ENCODE results near the gene KIF1A. TPM values are rescaled to one million over a fixed set of nuclear protein-coding genes. Genes with fewer than 3 reads are reported as not detected.

Gene KIF1A
- total RNA-seq, 4 donors from 2014 or later: 1.7 to 4.1 (median 3.4) TPM

GRCh38 chr2:240785424-240786335 lies 34.3 kb downstream of the KIF1A start:
- H3K27me3 ChIP-seq: peaks cover 0 to 65% (median 0%) of the 10 kb centered on the region in 4 donors
- 88% methylated on average over 10 of the region's 25 CpGs for WGBS
- no peak for DNase-seq (ENCODE audit: extremely low spot score)
- H3K27ac ChIP-seq (replicated peaks in 1 of 4): no peak overlapping the region
- no peak for TF ChIP-seq POLR2AphosphoS5 (IDR thresholded peaks at IDR 0.05)
- no peak for TF ChIP-seq CTCF (IDR thresholded peaks at IDR 0.05)
- no peak for TF ChIP-seq EP300 (IDR thresholded peaks at IDR 0.05)
- no peak for TF ChIP-seq POLR2A (IDR thresholded peaks at IDR 0.05; ENCODE audit: low read depth)
- H3K9me3 ChIP-seq: no peaks in the 10 kb centered on the region
- no peaks in the 10 kb centered on the region for H3K36me3 ChIP-seq
- intact Hi-C loops (cut with DNase I): no loop called here
- H3K4me3 ChIP-seq: no peak overlapping the region
- H3K4me1 ChIP-seq: no peaks in the 10 kb centered on the region

- Histone ChIP-seq H3K36me3 (no peaks in the 10 kb centered on the region), H3K27me3 (peaks cover 0 to 72% (median 0%) of the 10 kb centered on the region in 4 donors), H3K9me3 (no peaks in the 10 kb centered on the region), H3K4me3 (no peak overlapping the region), H3K4me1 (no peaks in the 10 kb centered on the region), H3K27ac (replicated peaks in 1 of 4) (no peak overlapping the region)
- intact Hi-C loops (cut with DNase I): no loop called here
- TF ChIP-seq CTCF (IDR thresholded peaks at IDR 0.05) (no peak), POLR2A (IDR thresholded peaks at IDR 0.05; ENCODE audit: low read depth) (no peak), EP300 (IDR thresholded peaks at IDR 0.05) (no peak), POLR2AphosphoS5 (IDR thresholded peaks at IDR 0.05) (no peak)
- 89% methylated on average over 16 of the region's 25 CpGs for WGBS
- DNase-seq (ENCODE audit: extremely low spot score): no peak
These were observed 35.2 kb downstream of the KIF1A start for GRCh38 chr2:240784629-240785423.

GRCh38 chr2:240783819-240784621 lies 36.0 kb downstream of the KIF1A start:
- no peaks in the 10 kb centered on the region for H3K36me3 ChIP-seq
- H3K27me3 ChIP-seq: peaks cover 0 to 80% (median 0%) of the 10 kb centered on the region in 4 donors
- TF ChIP-seq POLR2A (IDR thresholded peaks at IDR 0.05; ENCODE audit: low read depth) (no peak), POLR2AphosphoS5 (IDR thresholded peaks at IDR 0.05) (no peak), CTCF (IDR thresholded peaks at IDR 0.05) (no peak), EP300 (IDR thresholded peaks at IDR 0.05) (no peak)
- intact Hi-C loops (cut with DNase I): no loop called here
- H3K9me3 ChIP-seq: no peaks in the 10 kb centered on the region
- H3K4me1 ChIP-seq: no peaks in the 10 kb centered on the region
- H3K27ac ChIP-seq (replicated peaks in 1 of 4): no peak overlapping the region
- WGBS: 91% methylated on average over 23 of the region's 36 CpGs
- no peak overlapping the region for H3K4me3 ChIP-seq
- DNase-seq (ENCODE audit: extremely low spot score): no peak

GRCh38 chr2:240782886-240783818 lies 36.9 kb downstream of the KIF1A start:
- TF ChIP-seq EP300 (IDR thresholded peaks at IDR 0.05) (no peak), POLR2AphosphoS5 (IDR thresholded peaks at IDR 0.05) (no peak), CTCF (IDR thresholded peaks at IDR 0.05) (no peak), POLR2A (IDR thresholded peaks at IDR 0.05; ENCODE audit: low read depth) (no peak)
- no peaks in the 10 kb centered on the region for H3K9me3 ChIP-seq
- no peak for DNase-seq (ENCODE audit: extremely low spot score)
- WGBS: no CpG with 5 or more reads among the region's 32 CpGs
- no peak overlapping the region for H3K4me3 ChIP-seq
- H3K27me3 ChIP-seq: peaks cover 0 to 86% (median 0%) of the 10 kb centered on the region in 4 donors
- intact Hi-C loops (cut with DNase I): no loop called here
- no peaks in the 10 kb centered on the region for H3K36me3 ChIP-seq
- no peak overlapping the region for H3K27ac ChIP-seq (replicated peaks in 1 of 4)
- H3K4me1 ChIP-seq: no peaks in the 10 kb centered on the region
